GM21576 (cell line): Measurements from ENCODE around the gene MMD2.
"Not testable (repeated sequence)": the region's sequence is repeated elsewhere in the genome, so short reads cannot be mapped to it uniquely, and the experiment has no call there.

Experiments
- ATAC-seq: cut with Tn5 transposase; IDR thresholded peaks from one replicate; pipeline ENCODE4 v1.9.1; 2021; ENCODE audit warnings: mild to moderate bottlenecking, moderate library complexity; ENCODE audit not compliant: unreplicated experiment

Gene MMD2, protein sequence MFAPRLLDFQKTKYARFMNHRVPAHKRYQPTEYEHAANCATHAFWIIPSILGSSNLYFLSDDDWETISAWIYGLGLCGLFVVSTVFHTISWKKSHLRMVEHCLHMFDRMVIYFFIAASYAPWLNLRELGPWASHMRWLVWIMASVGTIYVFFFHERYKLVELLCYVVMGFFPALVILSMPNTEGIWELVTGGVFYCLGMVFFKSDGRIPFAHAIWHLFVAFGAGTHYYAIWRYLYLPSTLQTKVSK

DNA sequence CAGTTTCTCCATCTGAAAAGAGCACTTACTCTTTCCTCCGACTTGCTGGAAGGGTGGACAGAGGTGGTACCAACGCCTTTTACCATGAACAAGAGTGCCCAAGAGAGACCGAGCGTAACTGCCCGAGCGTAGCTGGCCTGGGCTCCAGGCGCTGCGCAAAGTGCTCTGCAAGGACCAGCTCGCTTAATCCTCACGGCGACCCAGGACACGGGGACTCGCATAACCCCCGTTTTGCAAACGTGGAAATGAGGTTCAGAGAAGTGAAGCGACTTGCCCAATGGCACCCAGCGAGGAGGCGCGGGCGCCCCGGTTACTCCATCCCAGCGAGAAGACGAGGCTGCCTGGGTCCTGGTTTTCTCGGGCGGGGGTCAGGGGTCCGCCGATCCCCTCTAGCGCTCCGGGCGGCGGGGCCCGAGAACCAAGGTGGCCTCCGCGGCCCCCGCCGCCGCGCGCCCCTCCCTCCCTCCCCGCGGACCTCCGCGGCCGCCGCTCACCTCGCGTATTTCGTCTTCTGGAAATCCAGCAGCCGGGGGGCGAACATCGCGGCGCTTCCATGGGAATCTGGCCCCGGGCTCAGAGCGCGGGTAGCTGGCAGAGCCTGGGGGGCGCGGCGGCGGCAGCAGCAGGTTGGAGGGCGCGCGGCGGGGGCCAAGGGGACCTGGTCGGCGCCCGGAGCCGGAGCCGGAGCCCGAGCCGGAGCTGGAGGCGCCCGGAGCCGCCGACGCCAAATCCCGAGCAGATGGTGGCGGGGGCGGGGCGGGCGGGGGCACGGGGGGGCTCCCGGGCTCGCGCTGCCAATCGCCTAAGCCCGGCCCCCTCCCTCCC is at the start of gene MMD2:
Gene MMD2 (minus strand): TSS at position 711 of the 825 bp plus-strand sequence. CDS start 170 bp downstream, at position 541.
- ATAC-seq = no peak

DNA sequence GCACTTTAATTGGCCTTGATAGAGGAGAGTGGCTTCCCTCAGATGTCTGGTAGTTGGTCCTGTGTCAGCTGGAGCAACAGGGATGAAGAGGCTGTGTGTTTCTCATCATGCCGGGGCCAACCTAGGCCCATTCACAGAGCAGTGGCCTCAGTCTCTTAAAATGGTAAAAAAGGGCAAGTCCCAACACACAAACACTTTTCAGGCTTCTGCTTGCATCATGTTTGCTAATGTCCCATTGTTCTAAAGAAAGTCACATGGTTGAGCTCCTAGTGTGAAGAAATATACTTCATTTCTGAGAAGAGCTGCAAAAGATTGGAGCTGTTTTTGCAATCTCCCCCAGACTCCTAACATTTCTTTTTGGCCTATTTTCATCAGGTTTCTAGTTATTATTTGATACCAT is 46.1 kb upstream of the MMD2 start:
- no peak for ATAC-seq

DNA sequence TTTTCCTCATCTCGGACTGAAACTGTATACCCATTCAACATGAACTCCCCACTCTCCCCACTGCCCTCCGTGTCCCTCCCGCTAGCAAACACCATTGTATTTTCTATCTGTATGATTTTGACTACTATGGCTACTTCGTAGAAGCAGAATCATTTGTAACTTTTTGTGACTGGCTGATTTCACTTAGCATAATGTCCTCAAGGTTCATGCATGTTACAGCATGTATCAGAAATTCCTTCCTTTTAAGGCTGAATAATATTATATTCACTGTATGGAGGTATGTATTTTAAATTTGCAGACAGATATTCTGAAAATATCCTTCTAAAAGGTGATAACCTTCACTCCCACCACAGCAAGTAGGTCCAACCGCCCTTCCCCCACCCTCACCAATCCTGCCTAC is 42.9 kb upstream of the MMD2 start:
- no peak for ATAC-seq

GRCh38 chr7:5001003-5001402 is 42.0 kb upstream of the MMD2 start:
- ATAC-seq = no peak

DNA sequence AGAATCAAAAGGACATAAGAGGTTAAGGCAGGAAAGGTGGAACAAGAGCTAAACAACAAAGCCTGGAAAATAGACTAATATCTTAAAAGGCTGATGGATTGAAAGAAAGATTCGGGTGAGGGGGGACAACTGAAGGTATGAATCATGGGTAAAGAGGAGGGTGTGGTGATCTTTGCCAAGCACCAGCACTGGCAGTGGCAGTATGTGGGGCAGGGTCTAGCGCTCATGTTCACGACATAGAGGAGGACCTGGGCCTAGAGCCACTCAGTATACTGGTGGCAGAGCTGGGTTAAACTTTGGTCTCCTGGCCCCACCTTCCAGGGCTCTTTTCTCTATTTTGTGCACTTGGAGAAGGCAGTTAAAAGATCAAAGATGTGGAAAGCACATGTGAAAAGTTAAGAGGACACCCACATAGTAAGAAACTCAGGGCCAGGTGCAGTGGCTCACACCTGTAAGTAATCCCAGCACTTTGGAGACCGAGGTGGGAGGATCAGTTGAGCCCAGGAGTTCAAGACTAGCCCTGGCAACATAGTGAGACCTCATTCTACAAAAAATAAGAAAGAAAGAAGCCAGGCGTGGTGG is 40.5 kb upstream of the MMD2 start:
- ATAC-seq = no peak

GRCh38 chr7:4998910-4999309 is 39.9 kb upstream of the MMD2 start:
- ATAC-seq = no peak

GRCh38 chr7:4998244-4998643 is 39.3 kb upstream of the MMD2 start:
- no peak for ATAC-seq

DNA sequence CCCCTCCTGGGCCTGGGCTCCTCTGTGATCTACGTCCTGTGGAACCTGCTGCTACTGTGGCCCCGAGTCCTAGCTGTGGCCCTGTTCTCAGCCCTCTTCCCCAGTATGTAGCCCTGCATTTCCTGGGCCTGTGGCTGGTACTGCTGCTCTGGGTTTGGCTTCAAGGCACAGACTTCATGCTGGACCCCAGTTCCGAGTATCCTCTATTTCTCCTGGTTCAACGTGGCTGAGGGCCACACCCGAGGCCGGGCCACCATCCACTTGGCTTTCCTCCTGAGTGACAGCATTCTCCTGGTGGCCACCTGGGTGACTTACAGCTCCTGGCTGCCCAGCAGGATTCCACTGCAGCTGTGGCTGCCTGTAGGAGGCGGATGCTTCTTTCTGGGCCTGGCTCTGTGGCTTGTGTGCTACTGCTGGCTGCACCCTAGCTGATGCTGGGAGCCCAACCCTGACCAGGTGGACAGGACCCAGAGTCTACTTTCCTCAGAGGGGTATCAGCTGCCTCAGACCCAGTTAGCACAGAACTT is 37.8 kb upstream of the MMD2 start:
- ATAC-seq = no peak

DNA sequence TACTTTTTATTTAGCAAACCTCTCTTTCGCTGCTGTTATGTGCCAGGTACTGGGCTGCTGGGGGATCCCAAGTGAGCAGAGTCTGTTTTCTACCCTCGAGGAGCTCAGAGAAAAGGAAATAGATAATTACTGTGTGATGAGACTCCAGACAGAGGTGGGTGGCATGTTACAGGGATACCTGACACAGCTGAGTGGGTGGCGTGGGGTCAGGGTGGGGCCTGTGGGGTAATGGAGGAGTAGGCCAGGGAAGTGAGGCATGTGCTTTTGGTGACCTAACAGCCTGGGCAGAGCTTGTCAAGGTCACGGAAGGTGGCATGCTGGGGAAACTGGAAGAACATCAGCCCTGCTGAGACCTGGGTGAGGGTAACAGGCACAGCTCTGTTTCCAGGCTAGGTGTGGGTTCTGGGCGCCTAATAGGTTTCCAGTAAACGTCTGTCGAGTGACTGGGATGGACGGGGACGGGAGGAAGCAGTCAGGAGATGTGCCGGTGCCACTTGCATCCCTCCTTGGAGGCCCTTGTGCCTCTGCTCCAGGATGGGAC is 36.5 kb upstream of the MMD2 start:
- no peak for ATAC-seq

DNA sequence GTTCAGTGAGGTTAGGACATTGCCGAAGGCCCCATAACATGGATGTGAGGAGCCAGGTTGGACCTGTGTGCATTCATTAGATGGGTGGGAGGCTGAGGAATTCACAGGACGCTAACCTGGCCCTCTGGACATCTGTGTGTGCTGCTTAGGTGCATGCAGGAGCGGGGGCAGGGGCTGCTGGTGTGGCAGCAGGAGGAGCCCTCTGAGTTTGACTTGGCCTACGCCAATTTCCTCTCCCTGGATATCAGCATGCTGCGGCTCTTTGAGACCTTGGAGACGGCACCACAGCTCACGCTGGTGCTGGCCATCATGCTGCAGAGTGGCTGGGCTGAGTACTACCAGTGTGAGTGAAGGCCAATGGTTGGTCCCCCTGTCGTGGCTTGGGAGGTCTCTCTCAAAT is 34.5 kb upstream of the MMD2 start:
- ATAC-seq = no peak

GRCh38 chr7:4982741-4983140 is 23.8 kb upstream of the MMD2 start:
- peak; percentile 84 for ATAC-seq

- not testable (repeated sequence) for ATAC-seq
These were observed 22.4 kb upstream of the MMD2 start for GRCh38 chr7:4981295-4981890.

GRCh38 chr7:4975626-4976025 is 16.6 kb upstream of the MMD2 start:
- not testable (repeated sequence) for ATAC-seq

- peak; percentile 92 for ATAC-seq
These were observed 14.8 kb upstream of the MMD2 start for GRCh38 chr7:4973728-4974198.

DNA sequence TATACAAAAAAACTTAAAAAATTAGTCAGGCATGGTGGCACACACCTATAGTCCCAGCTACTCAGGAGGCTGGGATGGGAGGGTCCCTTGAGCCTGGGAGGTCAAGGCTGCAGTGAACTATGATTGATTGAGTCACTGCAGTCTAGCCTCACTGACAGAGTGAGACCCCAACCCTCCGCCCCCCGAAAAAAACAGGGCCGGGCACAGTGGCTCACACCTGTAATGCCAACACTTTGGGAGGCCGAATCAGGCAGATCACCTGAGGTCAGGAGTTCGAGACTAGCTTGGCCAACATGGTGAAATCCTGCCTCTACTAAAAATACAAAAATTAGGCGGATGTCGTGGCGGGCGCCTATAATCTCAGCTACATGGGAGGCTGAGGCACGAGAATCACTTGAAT is 13.5 kb upstream of the MMD2 start:
- not testable (repeated sequence) for ATAC-seq

DNA sequence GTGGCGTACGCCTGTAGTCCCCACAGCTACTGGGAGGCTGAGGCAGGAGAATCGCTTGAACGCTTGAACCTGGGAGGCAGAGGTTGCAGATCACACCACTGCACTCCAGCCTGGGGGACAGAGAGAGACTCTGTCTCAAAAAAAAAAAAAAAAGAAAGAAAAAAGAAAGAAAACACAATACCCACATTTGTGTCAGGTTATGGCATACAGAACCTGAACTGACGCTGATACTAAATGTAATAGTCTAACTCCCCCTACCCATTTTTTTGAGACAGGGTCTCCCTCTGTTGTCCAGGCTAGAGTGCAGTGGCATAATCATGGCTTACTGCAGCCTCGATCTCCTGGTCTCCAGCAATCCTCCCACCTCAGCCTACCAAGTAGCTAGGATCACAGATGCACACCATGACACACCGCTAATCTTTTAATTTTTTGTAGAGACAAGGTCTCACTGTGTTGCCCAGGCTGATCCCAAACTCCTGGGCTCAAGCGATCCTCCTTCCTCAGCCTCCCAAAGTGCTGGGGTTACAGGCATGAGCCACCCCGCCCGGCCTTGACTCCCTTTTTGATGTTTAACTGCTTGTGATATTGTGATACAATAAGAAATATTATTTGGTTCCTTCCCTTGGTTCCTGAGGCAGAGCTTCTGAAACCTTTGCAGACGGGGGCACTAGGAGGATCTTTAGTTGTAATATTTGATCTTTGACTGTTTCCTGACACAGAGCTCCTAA is 6.5 kb upstream of the MMD2 start:
- no peak for ATAC-seq

GRCh38 chr7:4964506-4964905 is 5.5 kb upstream of the MMD2 start:
- ATAC-seq = no peak

- no peak for ATAC-seq
These were observed 4.1 kb upstream of the MMD2 start for GRCh38 chr7:4962872-4963775.

- no peak for ATAC-seq
These were observed 1.4 kb upstream of the MMD2 start for GRCh38 chr7:4960363-4960762.
